ENCODE measurements around the gene B4GALT5.

DNA sequence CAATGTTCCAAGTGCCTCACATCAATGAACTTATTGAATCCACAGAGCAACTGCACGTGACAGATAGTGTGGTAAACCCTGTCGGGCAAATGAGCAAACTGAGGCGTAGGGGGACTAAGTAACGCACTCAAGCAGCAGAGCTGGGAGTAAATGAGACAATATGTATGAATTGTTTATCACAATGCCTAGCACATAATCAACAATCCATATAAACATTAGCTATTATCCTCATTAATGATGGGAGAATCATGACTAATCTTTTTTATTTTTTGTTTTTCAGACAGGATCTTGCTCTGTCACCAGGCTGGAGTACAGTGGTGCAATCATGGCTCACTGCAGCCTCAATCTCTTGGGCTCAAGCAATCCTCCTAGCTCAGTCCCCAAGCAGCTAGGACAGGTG lies 43.9 kb upstream of the B4GALT5 start:
- no peak for TF ChIP-seq POLR2AphosphoS5 (IDR thresholded peaks at IDR 0.05; ENCODE audit: low read depth, low read length)
- TF ChIP-seq TAF1 (IDR thresholded peaks at IDR 0.05; ENCODE audit: borderline replicate concordance, insufficient read depth, low read length), result no peak
- no peak for TF ChIP-seq SIN3A (IDR thresholded peaks at IDR 0.05; ENCODE audit: borderline replicate concordance, insufficient read depth, low read length)
- TF ChIP-seq, protein P1, sequence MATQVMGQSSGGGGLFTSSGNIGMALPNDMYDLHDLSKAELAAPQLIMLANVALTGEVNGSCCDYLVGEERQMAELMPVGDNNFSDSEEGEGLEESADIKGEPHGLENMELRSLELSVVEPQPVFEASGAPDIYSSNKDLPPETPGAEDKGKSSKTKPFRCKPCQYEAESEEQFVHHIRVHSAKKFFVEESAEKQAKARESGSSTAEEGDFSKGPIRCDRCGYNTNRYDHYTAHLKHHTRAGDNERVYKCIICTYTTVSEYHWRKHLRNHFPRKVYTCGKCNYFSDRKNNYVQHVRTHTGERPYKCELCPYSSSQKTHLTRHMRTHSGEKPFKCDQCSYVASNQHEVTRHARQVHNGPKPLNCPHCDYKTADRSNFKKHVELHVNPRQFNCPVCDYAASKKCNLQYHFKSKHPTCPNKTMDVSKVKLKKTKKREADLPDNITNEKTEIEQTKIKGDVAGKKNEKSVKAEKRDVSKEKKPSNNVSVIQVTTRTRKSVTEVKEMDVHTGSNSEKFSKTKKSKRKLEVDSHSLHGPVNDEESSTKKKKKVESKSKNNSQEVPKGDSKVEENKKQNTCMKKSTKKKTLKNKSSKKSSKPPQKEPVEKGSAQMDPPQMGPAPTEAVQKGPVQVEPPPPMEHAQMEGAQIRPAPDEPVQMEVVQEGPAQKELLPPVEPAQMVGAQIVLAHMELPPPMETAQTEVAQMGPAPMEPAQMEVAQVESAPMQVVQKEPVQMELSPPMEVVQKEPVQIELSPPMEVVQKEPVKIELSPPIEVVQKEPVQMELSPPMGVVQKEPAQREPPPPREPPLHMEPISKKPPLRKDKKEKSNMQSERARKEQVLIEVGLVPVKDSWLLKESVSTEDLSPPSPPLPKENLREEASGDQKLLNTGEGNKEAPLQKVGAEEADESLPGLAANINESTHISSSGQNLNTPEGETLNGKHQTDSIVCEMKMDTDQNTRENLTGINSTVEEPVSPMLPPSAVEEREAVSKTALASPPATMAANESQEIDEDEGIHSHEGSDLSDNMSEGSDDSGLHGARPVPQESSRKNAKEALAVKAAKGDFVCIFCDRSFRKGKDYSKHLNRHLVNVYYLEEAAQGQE (IDR thresholded peaks at IDR 0.05; ENCODE audit: insufficient read depth in 1 of 2, low read depth in 2 of 2, low read length in 2 of 2), result no peak
- no peak for TF ChIP-seq FOXP2 (optimal IDR thresholded peaks at IDR 0.05; ENCODE audit: borderline replicate concordance, extremely low read depth, extremely low read length, insufficient read depth)

Measured in PFSK-1 (cell line).